T47D (cell line): Measurements from ENCODE around the gene BRICD5.
A peak's percentile ranks its signal among the peaks of the same experiment; 100 is the strongest.
"Not testable (repeated sequence)": the region's sequence is repeated elsewhere in the genome, so short reads cannot be mapped to it uniquely, and the experiment has no call there.

ENCODE experiments used
- DNase-seq, 2 experiments: peaks; one replicate each; pipeline versions ENCODE4 v3.0.0 to v3.0.0-alpha.2; 2011 to 2012; ENCODE audit warnings: low read depth in 1 of 2, low spot score in 1 of 2
- JUND ChIP-seq: IDR thresholded peaks from 2 replicates; pipeline ENCODE4 v1.6.1; 2012; ENCODE audit warnings: low read depth
- in situ Hi-C: cut with HindIII; loops from 2 replicates; pipeline ENCODE4 v1.10.0; 2016; ENCODE audit warnings: low sequenced_read_pairs, low pct_unique_long_range_greater_than_20kb

BRICD5 gene

GRCh38 chr16:2208308-2208707 lies 2.4 kb downstream of the BRICD5 start:
- in situ Hi-C loops = no loop called here
- no peak for DNase-seq
- TF ChIP-seq JUND = no peak

- no peak for DNase-seq
- TF ChIP-seq JUND = no peak
- in situ Hi-C loops = no loop called here
Measured at GRCh38 chr16:2207872-2208271, 2.8 kb downstream of the BRICD5 start.

GRCh38 chr16:2206780-2207433 lies 3.8 kb downstream of the BRICD5 start:
- in situ Hi-C loops = no loop called here
- DNase-seq = no peak
- TF ChIP-seq JUND = no peak

GRCh38 chr16:2206420-2206779 lies 4.3 kb downstream of the BRICD5 start:
- in situ Hi-C loops = no loop called here
- DNase-seq = no peak
- no peak for TF ChIP-seq JUND

- in situ Hi-C loops = no loop called here
Measured at GRCh38 chr16:2205967-2206313, 4.7 kb downstream of the BRICD5 start.

GRCh38 chr16:2205104-2205966 lies 5.3 kb downstream of the BRICD5 start, which contains the start of gene MLST8:
MLST8 (plus strand) TSS chr16:2205454; CDS start chr16:2206086, 632 bp downstream.
- no peak for TF ChIP-seq JUND
- in situ Hi-C loops = no loop called here
- peak; percentile 92 to 98 for DNase-seq

More at GRCh38 chr16:2205967-2206313, 4.7 kb downstream of the BRICD5 start:
- DNase-seq = no peak
- TF ChIP-seq JUND = no peak

GRCh38 chr16:2204416-2205103 lies 6.1 kb downstream of the BRICD5 start:
- no peak for TF ChIP-seq JUND
- no peak for DNase-seq
- in situ Hi-C loops = no loop called here

GRCh38 chr16:2203119-2203688 lies 7.5 kb downstream of the BRICD5 start:
- in situ Hi-C loops, DNase-seq: not testable (repeated sequence)

GRCh38 chr16:2200313-2200712 lies 10.3 kb downstream of the BRICD5 start:
- in situ Hi-C loops = no loop called here
- no peak for DNase-seq
- TF ChIP-seq JUND = no peak

- in situ Hi-C loops = no loop called here
- DNase-seq = no peak
- no peak for TF ChIP-seq JUND
Measured at GRCh38 chr16:2199621-2200139, 11.0 kb downstream of the BRICD5 start.

GRCh38 chr16:2199095-2199494 lies 11.6 kb downstream of the BRICD5 start:
- no peak for TF ChIP-seq JUND
- no peak for DNase-seq
- in situ Hi-C loops = no loop called here

GRCh38 chr16:2198283-2198682 lies 12.4 kb downstream of the BRICD5 start:
- no peak for TF ChIP-seq JUND
- no peak for DNase-seq

More at GRCh38 chr16:2198283-2198682, 12.4 kb downstream of the BRICD5 start:
- in situ Hi-C loops = no loop called here
